NCI-H69 (cell line): ENCODE measurements around the gene C10orf105.
A peak's percentile ranks its signal among the peaks of the same experiment; 100 is the strongest.

Experiments used
- DNase-seq: peaks from one replicate; lab custom pipeline; 2025; lab: John Stamatoyannopoulos, UW

C10orf105 gene

GRCh38 chr10:71719464-71720201, at the start of gene C10orf105:
Gene C10orf105, minus strand, starts transcription at chr10:71719778. Its CDS starts 3,441 bp downstream, at chr10:71716337.
- no peak for DNase-seq

GRCh38 chr10:71767420-71768035, 48.0 kb upstream of the C10orf105 start:
- peak; percentile 37 for DNase-seq

GRCh38 chr10:71766717-71767419, 47.3 kb upstream of the C10orf105 start:
- DNase-seq = peak; percentile 59

- DNase-seq = no peak
These were observed 46.5 kb upstream of the C10orf105 start for GRCh38 chr10:71765906-71766716.

- no peak for DNase-seq
These were observed 45.8 kb upstream of the C10orf105 start for GRCh38 chr10:71765176-71765904.

GRCh38 chr10:71763352-71764127, 44.0 kb upstream of the C10orf105 start:
- no peak for DNase-seq

- no peak for DNase-seq
These were observed 42.7 kb upstream of the C10orf105 start for GRCh38 chr10:71762324-71762723.

- no peak for DNase-seq
These were observed 42.0 kb upstream of the C10orf105 start for GRCh38 chr10:71761541-71762113.

GRCh38 chr10:71761105-71761511, 41.5 kb upstream of the C10orf105 start:
- no peak for DNase-seq

- DNase-seq = peak; percentile 60
These were observed 37.9 kb upstream of the C10orf105 start for GRCh38 chr10:71757399-71757922.

- DNase-seq = no peak
These were observed 37.0 kb upstream of the C10orf105 start for GRCh38 chr10:71756311-71757191.

- no peak for DNase-seq
These were observed 35.8 kb upstream of the C10orf105 start for GRCh38 chr10:71755179-71755879.

- no peak for DNase-seq
These were observed 35.0 kb upstream of the C10orf105 start for GRCh38 chr10:71754562-71754961.

- no peak for DNase-seq
These were observed 34.5 kb upstream of the C10orf105 start for GRCh38 chr10:71753960-71754505.

GRCh38 chr10:71753091-71753959, 33.7 kb upstream of the C10orf105 start:
- no peak for DNase-seq

- DNase-seq = peak; percentile 59
These were observed 33.0 kb upstream of the C10orf105 start for GRCh38 chr10:71752391-71753090.
